ENCODE data around the gene SLC13A3.

Gene SLC13A3

GRCh38 chr20:46652699-46653098, 1.4 kb upstream of the SLC13A3 start:
- no peak for DNase-seq (ENCODE audit: low spot score)

- DNase-seq (ENCODE audit: low spot score), result no peak
Measured at GRCh38 chr20:46650575-46651090, 626 bp downstream of the SLC13A3 start.

- no peak for DNase-seq (ENCODE audit: low spot score)
Measured at GRCh38 chr20:46649965-46650542, 1.2 kb downstream of the SLC13A3 start.

- no peak for DNase-seq (ENCODE audit: low spot score)
Measured at GRCh38 chr20:46649650-46649949, 1.7 kb downstream of the SLC13A3 start.

- DNase-seq (ENCODE audit: low spot score), result no peak
Measured at GRCh38 chr20:46648903-46649649, 2.2 kb downstream of the SLC13A3 start.

GRCh38 chr20:46647469-46647868, 3.8 kb downstream of the SLC13A3 start:
- no peak for DNase-seq (ENCODE audit: low spot score)

- DNase-seq (ENCODE audit: low spot score), result no peak
Measured at GRCh38 chr20:46646659-46647380, 4.4 kb downstream of the SLC13A3 start.

GRCh38 chr20:46646122-46646521, 5.1 kb downstream of the SLC13A3 start:
- no peak for DNase-seq (ENCODE audit: low spot score)

- no peak for DNase-seq (ENCODE audit: low spot score)
Measured at GRCh38 chr20:46644733-46645132, 6.5 kb downstream of the SLC13A3 start.

- DNase-seq (ENCODE audit: low spot score), result no peak
Measured at GRCh38 chr20:46644160-46644559, 7.1 kb downstream of the SLC13A3 start.

- no peak for DNase-seq (ENCODE audit: low spot score)
Measured at GRCh38 chr20:46642969-46643343, 8.3 kb downstream of the SLC13A3 start.

- no peak for DNase-seq (ENCODE audit: low spot score)
Measured at GRCh38 chr20:46642265-46642968, 8.8 kb downstream of the SLC13A3 start.

- no peak for DNase-seq (ENCODE audit: low spot score)
Measured at GRCh38 chr20:46641424-46641823, 9.8 kb downstream of the SLC13A3 start.

- DNase-seq (ENCODE audit: low spot score), result no peak
Measured at GRCh38 chr20:46640536-46641311, 10.5 kb downstream of the SLC13A3 start.

GRCh38 chr20:46640044-46640443, 11.2 kb downstream of the SLC13A3 start:
- no peak for DNase-seq (ENCODE audit: low spot score)

GRCh38 chr20:46639587-46639986, 11.7 kb downstream of the SLC13A3 start:
- DNase-seq (ENCODE audit: low spot score), result no peak

- no peak for DNase-seq (ENCODE audit: low spot score)
Measured at GRCh38 chr20:46638898-46639274, 12.4 kb downstream of the SLC13A3 start.

GRCh38 chr20:46638134-46638897, 12.9 kb downstream of the SLC13A3 start:
- no peak for DNase-seq (ENCODE audit: low spot score)

GRCh38 chr20:46637427-46638133, 13.7 kb downstream of the SLC13A3 start:
- DNase-seq (ENCODE audit: low spot score), result no peak

- no peak for DNase-seq (ENCODE audit: low spot score)
Measured at GRCh38 chr20:46637020-46637419, 14.2 kb downstream of the SLC13A3 start.
